ENCODE measurements around the gene BLOC1S6.
"Not testable (repeated sequence)": the region's sequence is repeated elsewhere in the genome, so short reads cannot be mapped to it uniquely, and the experiment has no call there.

Gene BLOC1S6

DNA sequence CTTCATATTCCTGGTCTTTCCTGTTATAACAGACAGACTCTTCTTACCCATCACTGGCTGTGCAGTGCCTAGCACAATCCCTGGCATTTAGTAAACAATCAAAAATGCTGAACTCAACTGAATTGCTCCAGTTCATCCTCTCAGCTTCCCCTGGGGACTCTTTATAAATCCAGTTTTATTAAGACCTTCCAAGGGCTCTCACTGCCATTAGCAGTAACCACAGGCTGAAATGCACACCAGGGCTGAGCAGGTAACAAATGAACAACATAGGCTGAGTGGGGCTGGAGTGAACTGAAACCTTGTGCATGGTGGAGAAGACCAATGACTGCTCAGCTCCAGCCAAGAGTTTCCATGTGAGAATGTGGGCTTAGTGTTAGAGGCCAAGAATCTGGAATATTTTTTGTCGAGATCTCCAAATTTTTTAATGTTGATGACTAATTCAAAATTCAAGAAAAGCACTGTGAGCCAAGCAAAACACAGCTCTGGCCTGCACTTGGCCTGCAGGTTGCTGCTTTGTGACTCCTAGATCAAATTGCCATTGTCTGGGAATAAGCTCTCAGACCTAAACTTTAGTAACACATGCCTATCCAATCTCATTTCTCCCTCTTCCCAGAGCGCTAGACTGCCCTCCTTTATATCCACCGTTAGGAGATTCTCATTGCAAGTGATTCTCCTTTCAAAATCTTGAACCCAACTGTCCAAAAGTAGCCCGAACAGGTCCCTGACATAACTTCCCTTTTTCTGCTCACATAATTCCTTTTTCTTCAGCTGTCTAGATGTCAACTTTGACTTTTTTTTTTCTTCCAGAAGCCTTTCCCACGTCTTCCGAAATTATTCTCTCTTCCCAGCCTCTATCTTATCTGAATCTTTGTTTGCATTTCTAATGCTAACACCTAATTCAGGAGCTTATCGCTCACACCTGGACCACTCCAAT, 55.1 kb downstream of the BLOC1S6 start:
- FAIRE-seq: no peak

- FAIRE-seq: no peak
Observed at GRCh38 chr15:45644437-45644836, 57.3 kb downstream of the BLOC1S6 start.

DNA sequence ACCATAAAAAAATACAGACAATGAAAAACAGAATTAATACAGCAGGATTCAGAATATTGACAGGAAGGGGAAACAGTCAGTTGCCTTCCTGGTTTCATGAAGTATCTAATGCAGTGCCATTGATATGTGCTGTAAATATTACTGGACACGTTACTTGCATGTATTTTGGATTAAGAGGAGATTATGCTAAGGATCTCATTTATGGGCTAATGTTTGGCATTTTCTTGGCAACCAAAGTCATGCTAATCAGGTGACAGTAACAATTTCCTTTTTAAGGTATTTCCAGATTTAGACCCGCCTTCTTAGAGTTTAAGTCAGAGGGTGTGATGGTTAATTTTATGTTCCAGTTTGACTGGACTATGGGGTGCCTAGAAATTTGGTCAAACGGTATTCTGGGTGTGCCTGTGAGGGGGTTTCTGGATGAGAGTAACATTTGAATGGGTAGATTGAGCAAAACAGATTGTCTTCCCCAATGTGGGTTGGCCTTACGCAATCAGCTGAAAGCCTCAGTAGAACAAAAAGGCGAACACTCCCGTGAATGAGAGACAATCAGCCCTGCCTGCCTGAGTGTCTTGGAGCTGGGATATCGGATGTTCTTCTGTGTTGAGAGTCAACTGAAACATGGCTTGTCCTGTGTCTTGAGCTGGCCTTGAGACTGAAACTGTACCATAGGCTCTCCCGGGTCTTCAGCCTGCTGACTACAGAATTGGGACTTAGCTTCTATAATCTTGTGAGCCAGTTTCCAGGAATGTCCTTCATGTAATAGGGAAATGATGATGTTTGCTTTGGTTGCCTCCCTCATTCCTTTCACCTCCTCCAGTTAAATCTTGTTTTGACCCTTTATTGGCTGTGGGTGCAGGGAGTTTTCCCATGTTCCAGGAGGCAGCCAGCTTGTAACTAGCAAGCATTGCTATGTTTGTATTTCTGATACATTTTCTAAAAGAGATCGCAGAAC, 58.1 kb downstream of the BLOC1S6 start:
- no peak for FAIRE-seq

GRCh38 chr15:45646220-45646619, 59.0 kb downstream of the BLOC1S6 start:
- no peak for FAIRE-seq

GRCh38 chr15:45647828-45648227, 60.6 kb downstream of the BLOC1S6 start:
- FAIRE-seq: no peak

DNA sequence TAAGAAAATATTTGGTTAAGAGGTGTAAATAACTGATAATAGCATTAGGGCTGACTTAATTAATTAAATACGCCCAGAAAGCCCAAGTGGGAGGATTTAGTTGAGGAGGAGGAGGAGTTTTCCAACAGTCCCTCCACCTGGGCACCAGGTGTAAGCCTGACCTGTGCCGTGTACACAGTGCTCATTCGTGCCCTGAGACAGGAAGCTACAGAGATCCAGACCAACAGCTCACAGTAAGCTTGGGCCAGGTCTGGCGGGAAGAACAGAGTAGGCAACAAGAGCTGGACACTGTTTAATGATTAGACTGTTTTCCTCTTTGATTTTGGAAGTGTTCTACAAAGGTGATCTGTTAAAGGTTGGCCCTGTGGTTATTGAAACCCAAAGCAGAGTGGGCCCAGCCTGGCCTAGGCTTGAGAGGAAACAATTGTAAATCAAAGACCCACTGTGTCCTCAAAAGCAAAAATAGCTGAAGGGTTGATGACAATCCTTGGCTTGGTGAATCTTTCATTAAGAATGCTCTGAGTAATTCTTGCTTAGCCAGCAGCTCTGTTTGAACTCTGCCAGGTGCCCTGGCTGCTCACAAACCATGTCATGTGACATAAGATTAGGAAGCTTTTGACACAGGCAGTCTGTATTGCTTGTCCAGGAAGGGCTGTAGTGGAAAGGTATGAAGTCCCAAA, 61.5 kb downstream of the BLOC1S6 start:
- no peak for FAIRE-seq

GRCh38 chr15:45650007-45650406, 62.8 kb downstream of the BLOC1S6 start:
- FAIRE-seq: not testable (repeated sequence)

DNA sequence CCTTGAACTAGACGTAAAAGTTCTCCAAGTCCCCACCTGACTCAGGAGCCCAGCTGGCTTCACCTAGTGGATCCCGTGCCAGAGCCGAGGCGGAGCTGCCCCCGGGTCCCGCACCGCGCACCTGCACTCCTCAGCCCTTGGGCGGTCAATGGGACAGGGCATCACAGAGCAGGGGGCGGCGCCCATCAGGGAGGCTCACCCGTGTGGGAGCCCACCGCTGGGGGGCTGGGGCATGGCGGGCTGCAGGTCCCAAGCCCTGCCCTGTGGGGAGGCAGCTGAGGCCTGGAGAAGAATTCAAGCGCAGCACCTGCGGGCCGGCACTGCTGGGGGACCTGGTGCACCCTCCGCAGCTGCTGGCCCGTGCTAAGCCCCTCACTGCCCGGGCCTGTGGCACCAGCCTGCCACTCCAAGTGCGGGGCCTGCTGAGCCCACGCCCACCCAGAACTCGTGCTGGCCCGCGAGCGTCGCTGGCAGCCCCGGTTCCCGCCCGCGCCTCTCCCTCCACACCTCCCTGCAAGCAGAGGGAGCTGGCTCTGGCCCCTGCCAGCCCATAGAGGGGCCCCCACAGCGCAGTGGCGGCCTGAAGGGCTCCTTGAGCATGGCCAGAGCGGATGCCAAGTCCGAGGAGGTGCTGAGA, 63.8 kb downstream of the BLOC1S6 start:
- FAIRE-seq: no peak

DNA sequence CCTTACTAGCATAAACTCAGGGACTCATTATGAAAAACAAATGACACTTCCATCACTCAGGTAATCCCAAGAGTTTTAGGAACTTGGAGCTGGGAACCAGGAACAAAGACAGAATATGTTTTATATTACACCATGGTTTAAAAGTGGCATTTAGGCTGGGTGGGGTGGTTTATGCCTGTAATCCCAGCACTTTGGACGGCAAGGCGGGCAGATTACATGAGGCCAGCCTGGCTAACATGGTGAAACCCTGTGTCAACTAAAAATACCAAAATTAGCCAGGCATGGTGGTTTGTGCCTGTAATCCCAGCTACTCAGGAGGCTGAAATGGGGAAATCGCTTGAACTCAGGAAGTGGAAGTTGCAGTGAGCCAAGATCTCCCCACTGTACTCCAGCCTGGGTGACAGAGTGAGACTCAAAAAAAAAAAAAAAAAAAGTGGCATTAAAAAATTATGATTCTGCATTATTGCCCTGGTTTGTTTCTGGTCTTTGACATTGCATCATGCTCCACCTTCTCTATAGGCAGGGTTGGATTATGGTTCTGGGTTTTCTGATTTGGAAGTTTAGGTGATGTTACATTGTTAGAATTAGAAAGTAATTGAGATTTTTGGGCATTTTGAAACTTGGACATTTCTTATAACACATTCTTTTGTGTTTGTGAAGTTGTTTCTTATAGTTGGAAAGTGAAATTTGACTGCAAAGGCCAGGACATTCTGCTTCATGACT, 66.7 kb downstream of the BLOC1S6 start:
- no peak for FAIRE-seq

DNA sequence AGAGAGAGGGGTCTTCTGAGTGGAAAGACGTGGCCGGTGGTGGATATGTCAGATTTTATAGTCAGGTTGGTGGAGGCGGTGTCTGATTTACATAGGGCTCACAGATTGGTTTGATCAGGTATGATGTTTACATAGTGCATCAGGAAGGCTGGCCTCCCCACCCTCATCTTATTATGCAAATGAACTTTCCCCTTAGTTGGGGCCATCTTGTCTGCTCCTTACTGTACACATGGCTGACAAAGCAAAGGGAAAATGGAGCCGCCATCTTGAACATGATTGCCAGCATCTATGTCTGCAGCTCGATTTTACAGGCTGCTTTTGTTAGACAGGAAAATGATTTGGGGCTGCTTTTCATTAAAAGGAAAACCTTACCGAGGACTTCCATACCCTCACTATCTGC, 67.6 kb downstream of the BLOC1S6 start:
- no peak for FAIRE-seq

DNA sequence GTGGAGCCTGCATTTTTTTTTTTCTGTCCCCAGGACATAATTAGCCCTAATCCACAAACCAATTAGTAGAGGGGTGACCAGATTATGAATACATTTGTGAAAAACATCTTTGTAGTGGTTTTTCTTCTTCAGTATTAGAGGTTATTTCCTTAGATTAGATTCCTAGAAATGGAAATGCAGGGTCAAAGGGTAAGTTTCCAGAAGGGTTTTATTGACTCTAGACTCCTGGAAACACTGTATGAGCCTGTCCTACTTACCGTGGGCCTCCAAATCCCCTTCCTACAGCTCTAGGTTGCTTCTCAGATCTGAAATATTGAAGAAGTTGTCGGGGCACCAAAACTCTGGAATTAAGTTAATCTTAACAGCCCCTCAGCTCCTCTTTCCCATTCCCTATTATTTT, 70.1 kb downstream of the BLOC1S6 start:
- no peak for FAIRE-seq

GRCh38 chr15:45657764-45658545, 70.8 kb downstream of the BLOC1S6 start:
- FAIRE-seq: no peak

Measured in A204.1 (cell line).